HG02840 (cell line): ENCODE results near the gene MPP1.
"Not testable (repeated sequence)": the region's sequence is repeated elsewhere in the genome, so short reads cannot be mapped to it uniquely, and the experiment has no call there.

Experiments used
- ATAC-seq: cut with Tn5 transposase; IDR thresholded peaks from one replicate; pipeline ENCODE4 v1.9.1; 2021; ENCODE audit warnings: mild to moderate bottlenecking, moderate library complexity, moderate number of reproducible peaks; ENCODE audit not compliant: unreplicated experiment, low FRiP score

MPP1 gene

DNA sequence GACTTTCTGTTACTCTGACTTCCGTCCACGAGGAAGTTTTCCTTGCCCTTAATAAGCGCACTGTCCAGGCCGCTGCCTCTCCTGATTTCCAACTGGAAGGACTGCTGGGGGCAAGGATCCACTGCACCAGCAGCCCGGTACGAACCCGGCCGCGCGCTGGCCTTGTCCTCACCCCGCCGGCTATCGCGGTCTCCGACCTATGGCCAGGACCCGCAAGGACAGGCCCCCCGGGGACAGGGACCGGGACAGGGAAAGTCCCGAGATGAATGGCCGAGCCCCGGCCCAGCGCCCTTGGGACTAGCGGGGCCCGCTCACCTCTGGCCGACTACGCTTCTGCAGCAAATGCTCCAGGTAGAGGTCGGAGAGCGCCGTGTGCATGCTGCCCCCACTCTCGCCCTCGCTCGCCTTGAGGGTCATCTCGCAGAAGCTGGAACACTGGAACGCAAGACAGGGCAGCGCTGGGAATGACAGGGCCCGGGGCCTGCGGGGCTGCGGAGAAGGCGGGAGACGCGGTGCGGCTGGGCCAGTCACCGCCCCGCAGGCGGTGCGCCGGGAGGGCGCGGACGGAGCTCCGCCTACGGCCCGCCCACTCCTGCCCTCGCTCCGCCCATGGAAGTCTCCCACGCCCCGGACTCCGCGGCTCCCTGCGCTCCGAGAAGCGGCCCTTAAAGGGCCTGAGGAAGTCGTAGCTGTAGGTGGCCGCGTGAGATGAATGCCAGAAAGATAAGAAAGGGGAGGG is at the start of gene MPP1:
MPP1 (minus strand) TSS at position 529 of the 739 bp plus-strand sequence; CDS start at position 417, 112 bp downstream.
- peak; percentile 80 for ATAC-seq

DNA sequence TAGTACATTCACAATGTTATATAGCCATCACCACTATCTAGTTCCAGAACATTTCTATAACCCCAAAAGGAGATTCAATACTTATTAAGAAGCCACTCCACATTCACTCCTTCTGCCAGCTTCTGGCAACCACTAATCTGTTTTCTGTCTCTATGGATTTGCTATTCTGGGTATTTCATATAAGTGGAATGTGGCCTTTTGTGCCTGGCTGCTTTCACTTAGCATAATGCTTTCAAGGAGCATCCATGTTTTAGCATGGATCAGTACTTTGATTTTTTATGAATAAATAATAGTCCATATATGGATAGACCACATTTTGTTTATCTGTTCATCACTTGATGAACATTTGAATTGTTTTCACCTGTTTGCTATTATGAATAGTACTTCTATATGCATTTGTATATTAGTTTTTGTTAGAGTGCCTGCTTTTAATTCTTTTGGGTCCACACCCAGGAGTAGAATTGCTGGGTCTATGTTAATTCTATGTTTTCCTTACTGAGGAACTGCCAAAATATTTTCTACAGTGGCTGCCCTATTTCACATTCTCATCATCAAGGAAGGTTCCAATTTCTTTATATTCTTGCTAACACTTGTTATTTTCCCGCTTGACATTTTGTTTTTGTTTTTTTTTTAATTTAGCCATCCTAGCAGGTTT is 45.8 kb upstream of the MPP1 start:
- no peak for ATAC-seq

DNA sequence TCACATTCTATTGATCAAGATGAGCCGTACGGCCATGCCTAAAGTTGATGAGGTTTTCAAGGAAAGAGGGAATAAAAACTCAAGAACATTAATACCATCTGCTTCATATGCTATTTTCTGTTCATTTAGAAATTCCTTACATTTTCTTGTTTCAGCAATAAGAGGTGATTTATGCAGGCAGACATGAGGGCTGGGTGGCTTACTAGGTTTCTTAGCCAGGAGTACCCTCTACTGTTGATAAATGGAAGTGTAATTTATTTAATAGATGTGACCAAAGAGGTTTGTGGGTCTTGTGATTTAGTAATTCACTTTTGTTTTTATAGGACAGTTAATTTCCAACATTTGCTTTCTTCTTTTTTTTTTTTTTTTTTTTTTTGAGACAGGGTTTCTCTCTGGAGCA is 35.6 kb upstream of the MPP1 start:
- ATAC-seq = no peak

GRCh38 chrX:154836163-154836562 is 30.9 kb upstream of the MPP1 start:
- ATAC-seq = no peak

DNA sequence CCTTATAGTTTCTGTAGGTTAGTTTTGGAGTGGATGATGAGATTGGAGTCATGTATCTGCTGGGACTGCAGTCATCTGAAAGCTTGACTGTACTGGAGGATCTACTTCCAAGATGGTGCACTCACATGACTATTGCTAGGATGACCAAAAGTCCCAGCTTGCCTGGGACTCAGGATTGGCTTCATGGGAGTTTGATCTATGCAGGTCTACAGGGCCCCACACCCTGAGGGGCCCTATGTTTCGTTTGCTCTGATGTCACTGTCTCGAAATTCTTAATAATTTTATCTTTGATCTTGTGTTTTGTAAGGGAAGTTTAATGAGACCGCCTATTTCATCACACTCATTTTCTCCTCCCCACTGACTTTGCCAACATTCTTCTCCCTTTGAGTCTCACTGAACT is 29.3 kb upstream of the MPP1 start, which contains the start of gene SMIM9:
SMIM9 (minus strand) TSS at position 101 of the 400 bp plus-strand sequence. CDS start 3,806 bp downstream, outside the sequence.
- ATAC-seq = no peak

GRCh38 chrX:154833746-154834274 is 28.5 kb upstream of the MPP1 start:
- no peak for ATAC-seq

GRCh38 chrX:154829926-154830442 is 24.7 kb upstream of the MPP1 start:
- no peak for ATAC-seq

GRCh38 chrX:154829134-154829533 is 23.8 kb upstream of the MPP1 start:
- ATAC-seq = no peak

GRCh38 chrX:154828016-154828408 is 22.7 kb upstream of the MPP1 start:
- no peak for ATAC-seq

GRCh38 chrX:154827194-154828015 is 22.1 kb upstream of the MPP1 start:
- ATAC-seq = peak; percentile 88

GRCh38 chrX:154825586-154825985 is 20.3 kb upstream of the MPP1 start:
- ATAC-seq = not testable (repeated sequence)

DNA sequence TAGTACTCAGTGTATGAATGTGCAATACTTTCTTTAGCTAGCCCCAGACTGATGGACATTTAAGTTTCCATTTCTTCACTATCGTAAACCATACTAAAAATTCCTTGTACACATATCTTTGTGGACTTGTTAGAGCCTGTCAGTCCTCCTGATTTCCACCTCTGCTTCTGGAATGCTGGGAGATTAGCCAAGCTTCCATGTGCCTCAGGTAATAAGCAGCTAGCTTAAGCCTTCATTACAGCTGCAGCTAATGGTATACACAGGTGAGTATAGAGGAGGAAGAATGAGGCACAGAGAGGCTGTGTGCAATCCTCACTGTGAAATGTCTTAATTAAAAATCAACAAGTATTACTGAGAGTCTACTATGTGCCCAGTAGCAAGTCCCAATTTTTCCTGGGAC is 19.4 kb upstream of the MPP1 start:
- no peak for ATAC-seq

DNA sequence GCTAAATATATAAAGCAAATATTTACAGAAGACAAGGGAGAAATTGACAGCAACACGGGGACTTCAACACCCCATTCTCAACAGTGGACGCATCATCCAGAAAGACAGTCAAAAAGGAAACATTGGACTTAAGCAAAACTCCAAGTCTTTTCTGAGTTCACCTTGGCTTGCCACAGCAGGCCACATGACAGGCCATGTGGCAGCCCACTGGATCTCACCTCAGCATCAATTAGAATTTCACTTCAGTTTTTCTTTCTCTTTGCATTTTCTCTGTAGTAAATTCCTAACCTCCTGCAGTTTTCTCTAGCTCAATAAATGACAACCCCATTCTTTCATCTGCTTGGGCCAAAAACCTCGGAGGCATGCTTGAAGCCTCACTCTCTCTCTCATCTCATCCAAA is 16.7 kb upstream of the MPP1 start:
- no peak for ATAC-seq

DNA sequence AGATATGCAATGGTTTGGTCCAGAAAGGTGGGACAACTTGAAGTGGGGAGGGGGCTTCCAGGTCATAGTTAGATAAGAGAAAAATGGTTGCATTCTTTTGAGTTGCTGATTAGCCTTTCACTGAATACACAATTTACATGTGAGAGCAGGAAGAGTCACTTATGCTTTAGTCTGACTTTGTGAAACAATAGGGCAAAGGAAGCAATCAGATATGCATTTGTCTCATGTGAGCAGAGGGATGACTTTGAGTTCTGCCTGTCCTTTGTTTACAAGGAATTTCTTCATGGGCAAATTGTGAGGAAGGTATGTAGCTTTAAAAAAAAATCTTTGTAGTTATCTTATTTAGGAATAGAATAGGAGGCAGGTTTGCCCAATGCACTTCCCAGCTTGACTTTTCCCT is 16.2 kb upstream of the MPP1 start:
- no peak for ATAC-seq

DNA sequence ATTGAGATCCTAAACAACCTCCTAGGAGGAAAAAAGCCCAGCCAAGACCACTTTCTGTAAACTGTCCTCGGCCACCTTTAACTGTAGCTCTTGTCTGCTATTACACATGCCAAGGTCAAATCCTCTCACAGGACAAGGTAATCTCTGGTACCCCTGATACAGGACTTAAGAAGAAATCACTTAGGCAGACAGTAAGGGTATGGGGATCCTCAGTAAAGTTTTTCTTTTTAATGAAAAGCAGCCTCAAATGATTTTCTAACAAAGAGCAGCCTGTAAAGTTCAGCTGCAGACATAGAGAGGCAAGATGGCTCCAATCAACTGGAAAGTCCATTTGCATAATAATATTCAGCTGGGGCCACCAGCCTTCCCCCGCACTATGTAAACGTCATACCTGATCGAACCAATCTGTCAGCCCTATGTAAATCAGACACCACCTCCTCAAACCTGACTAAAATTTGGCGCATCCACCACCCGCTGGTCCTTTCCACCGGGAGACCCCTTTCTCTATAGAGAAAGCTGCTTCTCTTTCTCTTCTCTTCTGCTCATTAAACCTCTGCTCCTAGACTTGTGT is 14.6 kb upstream of the MPP1 start:
- no peak for ATAC-seq

DNA sequence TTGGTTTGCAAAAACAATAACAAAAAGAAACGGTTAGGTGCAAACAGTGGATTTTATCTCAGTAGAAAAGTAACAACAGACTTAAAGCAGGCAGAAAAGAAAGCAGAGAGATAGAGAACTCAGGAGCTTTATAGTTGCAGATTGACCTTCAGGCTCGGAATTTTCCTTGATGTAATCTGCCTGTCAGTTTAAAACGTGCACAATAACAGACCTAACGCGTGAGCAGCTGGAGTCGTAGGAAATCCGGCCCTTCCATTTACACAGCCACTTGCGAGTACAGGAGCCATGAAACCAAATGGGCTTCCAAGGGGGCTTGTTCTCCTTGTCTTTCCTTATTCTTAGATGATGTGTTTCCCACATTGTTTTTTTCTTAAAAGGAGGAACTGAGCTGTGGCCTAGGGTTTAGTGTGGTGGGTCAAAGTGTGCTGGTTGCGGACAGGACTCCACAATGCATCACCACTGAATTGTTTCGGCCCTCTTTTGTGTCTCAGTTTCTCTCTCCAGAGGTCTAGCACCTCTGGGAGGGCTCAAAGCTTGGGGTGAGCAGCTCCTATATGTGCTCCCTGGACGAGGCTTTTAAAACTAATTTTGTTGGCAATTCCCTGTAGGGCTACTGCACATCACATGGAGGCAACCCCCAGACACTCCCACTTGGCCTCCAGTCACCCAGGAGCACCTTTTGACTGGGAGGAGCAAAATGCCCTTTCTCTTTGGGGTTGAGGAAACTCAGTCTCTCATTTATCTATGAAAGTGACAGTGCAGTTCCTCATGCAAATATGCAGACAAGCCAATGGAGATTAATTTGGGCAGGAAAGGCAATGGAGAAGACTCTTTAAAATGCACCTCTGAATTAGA is 13.9 kb upstream of the MPP1 start:
- no peak for ATAC-seq

- not testable (repeated sequence) for ATAC-seq
These were observed 11.8 kb upstream of the MPP1 start for GRCh38 chrX:154817048-154817618.

DNA sequence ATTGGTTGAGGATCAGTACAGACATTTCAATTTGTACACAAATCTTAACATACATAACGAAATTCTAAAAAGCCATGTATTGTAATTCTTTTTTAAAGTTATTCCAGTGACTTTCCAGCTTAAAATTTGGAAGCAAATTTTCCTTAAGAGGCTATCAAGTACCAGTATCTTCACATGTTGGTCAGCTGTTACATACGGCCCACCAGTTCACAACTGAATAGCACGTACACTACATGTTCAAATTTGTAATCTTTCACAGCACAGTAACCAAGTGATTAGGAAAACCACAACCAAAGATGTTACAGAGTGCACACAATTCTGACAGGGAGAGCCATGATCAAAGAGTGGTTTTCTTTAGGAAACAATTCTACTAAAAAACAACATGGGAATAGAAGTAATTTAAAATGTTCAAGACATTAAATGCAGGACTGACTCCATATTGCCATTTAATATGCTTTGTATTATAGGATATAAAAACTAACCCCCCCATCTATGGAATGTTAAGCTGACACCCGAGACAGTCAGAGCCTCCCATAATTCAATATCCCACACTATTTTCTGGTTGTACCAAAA is 11.1 kb upstream of the MPP1 start:
- not testable (repeated sequence) for ATAC-seq
